HG03280 (cell line): ENCODE measurements around the gene PRR20D.
"Not testable (repeated sequence)": the region's sequence is repeated elsewhere in the genome, so short reads cannot be mapped to it uniquely, and the experiment has no call there.

Experiments
- ATAC-seq: cut with Tn5 transposase; IDR thresholded peaks from one replicate; pipeline ENCODE4 v1.9.1; 2021; ENCODE audit warnings: mild to moderate bottlenecking, moderate library complexity; ENCODE audit not compliant: unreplicated experiment

Gene PRR20D

DNA sequence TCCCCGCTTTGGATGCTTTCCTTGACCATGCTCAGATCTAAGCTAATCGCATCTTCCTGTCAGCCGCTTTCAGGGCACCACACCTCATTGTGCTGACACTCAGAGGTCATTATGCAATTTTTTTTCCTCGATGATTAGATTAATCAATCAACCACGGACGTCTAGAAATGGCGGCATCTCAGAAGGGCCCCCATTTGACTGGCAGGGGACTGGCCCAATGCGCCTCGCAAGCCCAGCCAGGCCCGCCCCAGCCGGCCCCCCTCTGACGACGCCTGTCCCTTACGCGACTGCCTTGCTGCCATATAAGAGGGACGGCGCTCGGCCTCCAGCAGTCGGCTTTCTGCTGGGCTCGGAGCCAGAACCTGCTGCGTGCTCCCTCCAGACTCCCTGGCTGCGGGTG is at the start of gene PRR20D:
Gene PRR20D, plus strand, starts transcription at position 301 of the 400 bp plus-strand sequence. CDS start 387 bp downstream, outside the sequence.
- ATAC-seq: not testable (repeated sequence)

DNA sequence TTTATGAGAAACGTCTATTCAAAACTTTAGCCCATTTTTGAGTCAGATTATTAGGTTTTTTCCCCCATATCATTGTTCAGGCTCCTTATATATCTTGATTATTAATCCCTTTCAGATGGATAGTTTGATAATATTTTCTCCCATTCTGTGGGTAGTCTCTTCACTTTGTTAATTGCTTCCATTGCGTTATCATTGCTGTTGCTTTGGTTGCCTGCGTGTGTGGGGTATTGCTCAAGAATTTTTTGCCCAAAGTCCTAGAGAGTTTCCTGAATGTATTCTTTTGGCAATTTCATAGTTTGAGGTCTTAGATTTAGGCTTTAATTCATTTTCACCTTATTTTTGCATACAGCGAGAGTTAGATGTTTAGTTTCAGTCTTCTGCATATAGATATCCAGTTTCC is 45.5 kb upstream of the PRR20D start:
- ATAC-seq: no peak

DNA sequence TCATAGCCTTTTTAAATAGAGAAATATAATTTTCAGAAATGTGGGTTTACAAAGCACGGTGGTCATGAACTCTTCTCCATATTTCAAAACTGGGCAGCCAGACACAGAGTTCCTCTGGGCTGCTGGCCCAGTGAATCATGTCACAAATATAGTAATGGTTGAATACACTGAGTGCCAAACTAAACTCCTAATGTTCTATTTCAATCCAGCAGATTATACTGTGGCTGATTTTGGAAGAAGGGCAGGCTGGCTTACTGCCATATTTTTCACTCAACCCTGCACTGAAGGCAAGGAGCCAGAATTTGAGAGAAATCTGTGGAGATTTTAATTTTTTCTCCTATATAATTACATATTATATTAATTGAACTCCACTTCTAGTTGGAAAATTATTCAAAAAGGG is 36.8 kb upstream of the PRR20D start:
- no peak for ATAC-seq

DNA sequence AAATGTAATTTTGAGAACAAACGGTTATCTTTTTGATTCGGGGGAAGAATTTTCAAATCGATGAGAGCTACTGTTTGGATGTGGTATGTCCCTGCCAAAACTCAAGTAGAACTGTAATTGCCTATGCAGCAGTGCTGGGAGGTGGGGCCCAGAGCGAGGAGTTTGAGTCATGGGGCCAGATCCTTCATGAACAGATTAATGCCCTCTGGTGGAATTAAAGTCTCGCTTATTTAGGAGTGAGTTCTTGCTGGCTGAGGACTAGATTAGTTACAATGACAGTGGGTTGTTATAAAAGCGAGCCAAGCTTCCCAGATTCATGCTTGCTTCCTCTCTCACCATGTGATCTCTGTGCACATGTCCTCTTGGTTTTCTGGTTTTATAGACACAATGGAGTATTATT is 31.5 kb upstream of the PRR20D start:
- ATAC-seq: no peak

DNA sequence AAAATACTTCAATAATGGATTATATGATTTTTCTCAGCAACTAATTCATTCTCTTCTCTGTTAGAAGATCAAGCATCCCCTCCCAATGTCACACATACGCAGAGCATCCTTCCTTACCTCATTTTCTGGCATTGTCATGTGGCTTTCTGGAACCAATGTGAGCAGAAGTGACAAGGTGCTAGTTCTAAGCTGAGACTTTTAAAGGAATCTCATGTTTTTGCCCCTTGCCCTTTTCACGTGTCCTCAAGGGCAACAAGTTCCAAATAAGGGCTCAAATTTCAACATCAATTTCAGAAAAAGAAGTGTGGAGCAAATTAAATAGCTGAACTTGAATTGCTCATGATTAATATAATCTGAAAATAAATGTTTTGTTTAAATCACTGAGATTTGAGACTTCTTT is 24.3 kb upstream of the PRR20D start:
- ATAC-seq: no peak

DNA sequence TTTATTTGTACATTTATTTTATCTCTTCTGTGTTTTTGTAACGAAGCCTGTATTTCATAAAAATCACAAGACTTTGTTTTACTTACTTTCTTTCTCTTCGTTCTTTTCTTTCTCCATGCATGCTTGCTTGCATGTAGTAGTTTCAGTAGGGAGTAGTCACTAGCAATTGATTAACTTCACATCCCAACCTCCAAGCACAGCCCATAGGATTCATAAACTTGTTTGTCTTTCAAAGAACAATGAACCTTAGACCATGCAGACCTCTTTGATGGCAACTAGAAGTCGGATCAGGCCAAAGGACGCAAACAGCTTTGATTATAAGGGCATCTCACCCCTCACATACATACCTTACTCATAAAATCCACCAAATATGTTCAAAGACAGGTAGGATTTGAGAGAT is 22.8 kb upstream of the PRR20D start:
- no peak for ATAC-seq

DNA sequence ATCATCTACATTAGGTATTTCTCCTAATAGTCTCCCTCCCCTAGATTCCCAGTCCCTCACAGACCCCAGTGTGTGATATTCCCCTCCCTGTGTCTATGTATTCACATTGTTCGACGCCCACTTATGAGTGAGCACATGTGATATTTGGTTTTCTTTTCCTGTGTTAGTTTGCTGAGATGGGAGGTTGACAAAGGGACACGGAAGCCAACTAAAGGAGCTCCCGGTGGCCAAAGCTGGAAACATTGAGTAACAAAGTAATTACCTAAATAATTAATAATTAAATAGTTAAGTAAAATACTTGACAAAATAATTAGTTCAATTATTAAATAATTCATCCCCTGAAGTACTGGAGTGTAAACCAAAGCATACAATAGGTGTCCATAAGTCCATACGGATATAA is 21.4 kb upstream of the PRR20D start:
- ATAC-seq: no peak

DNA sequence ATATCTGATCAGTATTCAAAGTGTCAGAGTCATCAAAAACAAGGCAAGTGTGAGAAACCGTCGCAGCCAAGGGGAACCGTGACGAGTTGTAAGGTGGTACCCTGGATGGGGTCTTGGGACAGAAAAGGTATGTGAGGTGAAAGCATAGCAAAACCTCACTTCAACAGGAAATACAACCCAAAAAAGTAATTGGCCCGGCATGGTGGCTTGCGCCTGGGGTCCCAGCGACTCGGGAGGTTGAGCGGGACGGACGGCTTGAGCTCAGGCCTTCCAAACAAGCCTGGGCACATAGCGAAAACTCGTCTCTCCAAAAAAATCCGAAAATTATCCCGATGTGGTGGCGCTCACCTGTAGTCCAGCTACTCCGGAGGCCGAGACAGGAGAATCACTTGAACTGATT is 20.7 kb upstream of the PRR20D start:
- ATAC-seq: not testable (repeated sequence)

DNA sequence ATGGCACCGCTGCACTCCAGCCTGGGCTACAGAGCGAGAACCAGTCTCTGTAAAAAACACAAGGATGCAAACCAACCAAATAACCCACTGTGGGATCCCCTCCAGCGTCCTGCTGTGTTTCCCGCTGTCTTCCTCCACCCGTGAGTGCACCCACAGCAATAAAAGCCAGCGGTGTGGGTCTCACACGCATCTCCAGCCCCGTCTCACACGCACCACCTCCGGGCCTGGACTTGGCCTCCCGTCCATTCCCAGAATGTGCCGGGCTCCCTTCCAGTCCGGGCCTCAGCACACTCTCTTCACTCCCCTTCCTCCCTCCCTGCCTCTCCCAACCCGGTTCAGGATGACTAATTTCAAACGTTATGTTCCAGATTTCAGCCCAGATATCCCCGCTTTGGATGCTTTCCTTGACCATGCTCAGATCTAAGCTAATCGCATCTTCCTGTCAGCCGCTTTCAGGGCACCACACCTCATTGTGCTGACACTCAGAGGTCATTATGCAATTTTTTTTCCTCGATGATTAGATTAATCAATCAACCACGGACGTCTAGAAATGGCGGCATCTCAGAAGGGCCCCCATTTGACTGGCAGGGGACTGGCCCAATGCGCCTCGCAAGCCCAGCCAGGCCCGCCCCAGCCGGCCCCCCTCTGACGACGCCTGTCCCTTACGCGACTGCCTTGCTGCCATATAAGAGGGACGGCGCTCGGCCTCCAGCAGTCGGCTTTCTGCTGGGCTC is 20.0 kb upstream of the PRR20D start, which contains the start of gene PRR20A:
Gene PRR20A, plus strand, starts transcription at position 684 of the 734 bp plus-strand sequence. CDS start 387 bp downstream, outside the sequence.
- ATAC-seq: not testable (repeated sequence)

DNA sequence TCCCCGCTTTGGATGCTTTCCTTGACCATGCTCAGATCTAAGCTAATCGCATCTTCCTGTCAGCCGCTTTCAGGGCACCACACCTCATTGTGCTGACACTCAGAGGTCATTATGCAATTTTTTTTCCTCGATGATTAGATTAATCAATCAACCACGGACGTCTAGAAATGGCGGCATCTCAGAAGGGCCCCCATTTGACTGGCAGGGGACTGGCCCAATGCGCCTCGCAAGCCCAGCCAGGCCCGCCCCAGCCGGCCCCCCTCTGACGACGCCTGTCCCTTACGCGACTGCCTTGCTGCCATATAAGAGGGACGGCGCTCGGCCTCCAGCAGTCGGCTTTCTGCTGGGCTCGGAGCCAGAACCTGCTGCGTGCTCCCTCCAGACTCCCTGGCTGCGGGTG is 13.2 kb upstream of the PRR20D start, which contains the start of gene PRR20B:
Gene PRR20B, plus strand, starts transcription at position 301 of the 400 bp plus-strand sequence. CDS start 387 bp downstream, outside the sequence.
- not testable (repeated sequence) for ATAC-seq

DNA sequence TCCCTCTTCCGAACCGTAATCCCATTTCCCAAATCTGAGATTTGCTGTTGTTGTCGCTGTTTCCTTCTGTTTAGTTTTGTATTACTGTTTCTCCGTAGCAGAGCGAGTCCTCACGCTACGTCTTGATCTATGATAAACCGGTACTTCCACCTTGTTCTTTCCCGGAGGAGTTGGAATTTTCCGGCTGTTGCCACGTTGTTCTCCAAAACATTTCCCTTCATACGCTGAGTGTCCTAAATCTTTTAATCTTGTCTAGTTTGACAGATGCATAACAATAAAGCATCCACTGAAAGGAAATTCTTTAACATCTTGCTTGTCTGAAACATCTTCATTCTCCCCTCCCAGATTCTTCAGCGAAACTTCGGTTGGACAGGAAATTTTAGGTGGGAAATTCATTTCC is 12.3 kb upstream of the PRR20D start:
- ATAC-seq: not testable (repeated sequence)

DNA sequence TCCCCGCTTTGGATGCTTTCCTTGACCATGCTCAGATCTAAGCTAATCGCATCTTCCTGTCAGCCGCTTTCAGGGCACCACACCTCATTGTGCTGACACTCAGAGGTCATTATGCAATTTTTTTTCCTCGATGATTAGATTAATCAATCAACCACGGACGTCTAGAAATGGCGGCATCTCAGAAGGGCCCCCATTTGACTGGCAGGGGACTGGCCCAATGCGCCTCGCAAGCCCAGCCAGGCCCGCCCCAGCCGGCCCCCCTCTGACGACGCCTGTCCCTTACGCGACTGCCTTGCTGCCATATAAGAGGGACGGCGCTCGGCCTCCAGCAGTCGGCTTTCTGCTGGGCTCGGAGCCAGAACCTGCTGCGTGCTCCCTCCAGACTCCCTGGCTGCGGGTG is 6.7 kb upstream of the PRR20D start, which contains the start of gene PRR20C:
Gene PRR20C, plus strand, starts transcription at position 301 of the 400 bp plus-strand sequence. CDS start 387 bp downstream, outside the sequence.
- ATAC-seq: not testable (repeated sequence)

DNA sequence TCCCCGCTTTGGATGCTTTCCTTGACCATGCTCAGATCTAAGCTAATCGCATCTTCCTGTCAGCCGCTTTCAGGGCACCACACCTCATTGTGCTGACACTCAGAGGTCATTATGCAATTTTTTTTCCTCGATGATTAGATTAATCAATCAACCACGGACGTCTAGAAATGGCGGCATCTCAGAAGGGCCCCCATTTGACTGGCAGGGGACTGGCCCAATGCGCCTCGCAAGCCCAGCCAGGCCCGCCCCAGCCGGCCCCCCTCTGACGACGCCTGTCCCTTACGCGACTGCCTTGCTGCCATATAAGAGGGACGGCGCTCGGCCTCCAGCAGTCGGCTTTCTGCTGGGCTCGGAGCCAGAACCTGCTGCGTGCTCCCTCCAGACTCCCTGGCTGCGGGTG is 6.5 kb downstream of the PRR20D start, which contains the start of gene PRR20E:
Gene PRR20E, plus strand, starts transcription at position 301 of the 400 bp plus-strand sequence. CDS start 387 bp downstream, outside the sequence.
- not testable (repeated sequence) for ATAC-seq

DNA sequence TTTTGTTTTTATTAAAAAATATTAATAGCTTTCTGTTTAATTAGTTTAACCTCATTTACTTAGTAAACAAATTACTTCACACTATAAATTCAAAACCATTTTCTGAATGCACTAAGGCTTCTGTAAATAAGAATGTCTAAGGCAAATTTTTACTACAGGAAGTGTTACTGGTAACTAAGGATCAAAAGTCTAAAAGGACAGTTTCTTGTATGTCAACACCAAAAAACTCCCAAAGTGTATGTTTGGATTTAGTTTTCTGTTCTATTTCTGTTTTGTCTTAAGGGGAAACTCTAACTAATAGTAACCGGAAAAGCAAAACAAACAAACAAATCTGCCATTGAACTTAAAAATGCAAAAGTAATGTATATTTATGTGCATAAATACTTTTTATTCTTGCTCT is 31.2 kb downstream of the PRR20D start:
- no peak for ATAC-seq

DNA sequence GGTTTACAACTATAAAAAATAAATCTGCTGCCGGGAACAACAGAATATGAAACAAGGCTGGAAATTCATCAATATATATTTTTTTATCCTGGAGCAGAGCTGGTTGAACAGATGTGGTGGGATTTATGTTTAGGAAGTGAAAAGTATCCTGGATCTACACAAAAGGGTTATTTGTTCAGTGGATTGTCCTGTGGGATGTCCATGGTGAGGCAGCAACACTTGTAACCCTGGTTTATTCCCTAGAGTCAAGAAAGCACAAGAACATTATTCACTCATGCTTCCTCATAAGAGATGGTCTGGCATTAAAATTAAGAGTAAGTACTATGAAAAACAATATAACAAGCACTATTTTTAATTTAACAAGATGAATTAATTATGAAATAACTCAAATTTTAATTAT is 52.6 kb downstream of the PRR20D start:
- no peak for ATAC-seq
